LNCAP (cell line): ENCODE measurements around the gene NDE1.

Experiments used
- TF ChIP-seq, protein P1 (sequence below): fragments of 450-650 bp; IDR thresholded peaks from 2 replicates; pipeline ENCODE4 v1.5.1; 2017; ENCODE audit warnings: mild to moderate bottlenecking

NDE1 gene

GRCh38 chr16:15765880-15766279 is 115.8 kb downstream of the NDE1 start:
- TF ChIP-seq, protein P1, sequence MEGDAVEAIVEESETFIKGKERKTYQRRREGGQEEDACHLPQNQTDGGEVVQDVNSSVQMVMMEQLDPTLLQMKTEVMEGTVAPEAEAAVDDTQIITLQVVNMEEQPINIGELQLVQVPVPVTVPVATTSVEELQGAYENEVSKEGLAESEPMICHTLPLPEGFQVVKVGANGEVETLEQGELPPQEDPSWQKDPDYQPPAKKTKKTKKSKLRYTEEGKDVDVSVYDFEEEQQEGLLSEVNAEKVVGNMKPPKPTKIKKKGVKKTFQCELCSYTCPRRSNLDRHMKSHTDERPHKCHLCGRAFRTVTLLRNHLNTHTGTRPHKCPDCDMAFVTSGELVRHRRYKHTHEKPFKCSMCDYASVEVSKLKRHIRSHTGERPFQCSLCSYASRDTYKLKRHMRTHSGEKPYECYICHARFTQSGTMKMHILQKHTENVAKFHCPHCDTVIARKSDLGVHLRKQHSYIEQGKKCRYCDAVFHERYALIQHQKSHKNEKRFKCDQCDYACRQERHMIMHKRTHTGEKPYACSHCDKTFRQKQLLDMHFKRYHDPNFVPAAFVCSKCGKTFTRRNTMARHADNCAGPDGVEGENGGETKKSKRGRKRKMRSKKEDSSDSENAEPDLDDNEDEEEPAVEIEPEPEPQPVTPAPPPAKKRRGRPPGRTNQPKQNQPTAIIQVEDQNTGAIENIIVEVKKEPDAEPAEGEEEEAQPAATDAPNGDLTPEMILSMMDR, result peak; percentile 79

DNA sequence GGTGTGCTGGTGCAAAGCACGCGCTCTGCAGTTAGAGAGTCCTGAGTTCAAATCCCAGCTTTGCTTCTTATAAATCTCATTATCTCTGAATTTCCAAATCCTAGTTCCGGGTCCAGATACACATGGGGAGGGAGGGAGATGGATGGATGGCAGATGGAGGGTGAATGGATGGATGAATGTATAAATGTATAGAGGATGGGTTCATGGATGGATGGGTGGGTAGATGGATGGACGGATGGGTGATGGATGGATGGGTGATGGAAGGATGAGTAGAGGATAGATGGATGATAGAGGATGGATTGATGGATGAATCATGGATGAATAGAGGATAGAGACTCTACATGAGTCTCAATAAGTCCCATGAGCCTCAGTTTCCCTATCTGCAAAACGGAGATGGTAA is 116.9 kb downstream of the NDE1 start:
- TF ChIP-seq, protein P1, result no peak

- TF ChIP-seq, protein P1, result no peak
These were observed 118.2 kb downstream of the NDE1 start for GRCh38 chr16:15768201-15768600.

DNA sequence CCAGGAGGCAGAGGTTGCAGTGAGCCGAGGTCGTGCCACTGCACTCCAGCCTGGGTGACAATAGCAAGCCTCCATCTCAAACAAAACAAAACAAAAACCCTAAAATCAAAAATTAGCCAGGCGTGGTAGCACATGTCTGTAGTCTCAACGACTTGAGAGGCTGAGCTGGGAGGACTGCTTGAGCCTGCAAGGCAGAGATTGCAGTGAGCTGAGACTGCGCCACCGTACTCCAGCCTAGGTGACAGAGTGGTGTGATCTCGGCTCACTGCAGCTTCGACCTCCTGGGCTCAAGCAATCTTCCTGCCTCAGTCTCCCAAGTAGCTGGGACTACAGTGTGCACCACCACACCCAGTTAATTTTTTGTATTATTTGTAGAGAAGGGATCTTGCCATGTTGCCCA is 119.2 kb downstream of the NDE1 start:
- TF ChIP-seq, protein P1, result no peak

DNA sequence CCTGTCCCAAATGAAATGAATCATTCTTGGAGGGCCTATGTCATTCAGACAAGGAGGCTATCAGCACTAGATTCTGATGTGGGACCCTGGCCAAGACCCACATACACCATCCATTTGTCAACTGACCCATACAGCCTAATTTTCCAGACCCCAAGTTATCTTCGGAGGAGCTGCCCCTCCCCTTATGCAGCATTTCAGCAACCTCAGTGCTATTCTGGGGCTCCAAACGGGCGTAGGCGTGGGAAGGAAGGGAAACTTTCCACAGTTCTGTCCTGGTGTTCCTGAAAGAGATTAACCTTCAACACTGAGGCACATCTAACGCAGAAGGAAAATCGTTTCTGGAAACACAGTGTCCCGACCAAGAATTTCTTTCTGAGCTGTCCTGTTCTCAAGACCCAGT is 120.1 kb downstream of the NDE1 start:
- TF ChIP-seq, protein P1, result no peak

DNA sequence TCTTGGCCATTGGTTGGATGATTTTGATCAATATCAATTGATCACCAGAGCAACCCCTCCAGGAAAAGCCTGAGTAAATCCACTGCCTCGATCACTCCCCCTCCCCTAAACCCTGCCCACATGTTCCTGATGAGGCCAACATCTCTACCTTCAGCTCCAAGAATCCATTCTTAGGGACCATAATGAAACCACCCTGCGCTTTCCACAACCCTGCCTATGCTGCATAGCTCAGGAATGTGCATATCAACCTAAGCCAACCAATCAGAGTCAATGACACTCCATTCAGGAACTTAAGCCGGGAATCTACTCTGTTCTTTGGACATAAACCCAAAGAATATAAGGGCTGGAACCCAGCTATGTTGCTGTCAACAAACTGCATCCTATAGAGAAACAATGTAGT is 120.5 kb downstream of the NDE1 start:
- TF ChIP-seq, protein P1, result no peak

DNA sequence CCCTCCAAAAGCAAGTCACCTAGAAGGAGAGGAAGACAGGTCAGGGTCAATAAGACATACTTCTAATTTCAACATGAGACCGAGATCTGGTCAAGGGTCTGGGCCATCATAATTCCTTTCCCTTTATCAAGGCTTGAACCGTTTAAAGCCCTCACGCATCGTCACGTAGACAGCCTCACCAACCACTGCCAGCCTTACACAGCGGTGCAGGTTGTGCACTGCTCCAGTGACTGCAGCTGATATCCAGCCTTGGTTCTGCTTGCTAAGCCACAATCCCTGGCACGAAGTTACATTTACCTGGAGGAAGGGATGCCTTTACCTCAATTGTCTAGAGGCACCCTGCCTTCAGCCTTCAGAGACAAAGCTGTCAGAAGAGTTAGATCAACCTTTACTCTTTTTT is 121.6 kb downstream of the NDE1 start:
- TF ChIP-seq, protein P1, result no peak

DNA sequence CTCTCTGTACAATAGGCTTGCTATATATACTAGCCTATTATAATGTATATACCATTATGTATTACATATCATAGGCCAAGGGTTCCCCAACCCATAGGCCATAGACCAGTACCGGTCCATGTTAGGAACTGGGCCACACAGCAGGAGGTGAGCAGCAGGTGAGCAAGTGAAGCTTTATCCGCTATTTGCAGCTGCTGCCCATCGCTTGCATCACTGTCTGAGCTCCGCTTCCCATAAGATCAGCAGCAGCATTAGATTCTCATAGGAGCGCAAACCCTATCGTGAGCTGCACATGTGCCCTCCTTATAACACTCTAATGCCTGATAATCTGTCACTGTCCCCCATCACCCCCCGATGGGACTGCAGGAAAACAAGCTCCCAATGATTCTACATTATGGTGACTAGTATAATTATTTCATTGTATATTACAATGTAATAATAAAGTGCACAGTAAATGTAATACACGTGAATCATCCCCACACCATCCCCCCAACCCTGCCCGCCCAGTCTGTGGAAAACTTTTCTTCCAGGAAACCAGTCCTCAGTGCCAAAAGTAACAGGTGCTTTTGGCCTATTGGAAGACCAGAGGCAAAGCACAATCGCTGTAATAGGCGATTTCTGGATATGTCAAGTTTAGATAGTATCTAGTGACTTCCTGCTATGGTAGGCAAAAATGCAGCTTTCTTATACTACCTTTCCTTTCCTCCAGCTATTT is 122.7 kb downstream of the NDE1 start:
- TF ChIP-seq, protein P1, result no peak
